HK-2 (cell line): ENCODE results near the gene VGLL4.

Source experiments
- DNase-seq: peaks from one replicate; pipeline ENCODE4 v3.0.0-alpha.2; 2018; ENCODE audit not compliant: unreplicated experiment

Gene VGLL4

DNA sequence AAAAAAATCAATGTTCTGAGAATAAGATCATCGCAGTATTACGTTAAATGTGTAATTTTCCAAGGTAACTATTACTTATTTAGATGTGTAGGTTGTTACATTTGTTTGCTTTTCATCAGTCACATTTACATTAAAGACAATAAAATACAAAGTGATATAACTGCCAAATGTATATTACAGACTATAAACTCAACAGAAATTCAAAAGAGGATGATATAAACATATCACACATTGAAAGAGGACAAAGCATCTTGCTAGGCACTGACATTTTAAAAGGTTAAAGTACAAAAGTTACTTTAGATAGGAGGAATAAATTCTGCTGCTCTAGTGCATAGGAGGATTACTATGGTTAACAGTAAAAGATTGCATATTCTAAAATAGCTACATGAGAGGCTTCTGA, 16.1 kb downstream of the VGLL4 start:
- DNase-seq, result no peak

DNA sequence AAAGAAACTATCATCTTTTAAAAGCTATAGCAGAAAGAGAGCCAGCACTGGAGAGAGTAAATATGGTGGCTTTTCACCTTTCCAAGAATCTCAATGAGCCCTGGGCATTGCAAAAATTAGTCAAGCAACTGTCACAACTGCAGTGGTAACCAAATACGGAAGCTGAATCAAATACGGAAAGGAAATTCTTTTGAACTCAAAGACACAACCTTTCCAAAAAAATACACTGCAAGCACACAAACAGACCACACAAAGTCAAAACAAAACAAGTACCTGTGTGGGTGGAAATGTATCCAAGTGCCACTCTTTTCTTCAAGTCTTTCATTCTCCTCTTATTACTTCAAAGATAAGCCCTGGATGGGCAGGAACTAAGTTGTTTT, 17.6 kb downstream of the VGLL4 start:
- no peak for DNase-seq

DNA sequence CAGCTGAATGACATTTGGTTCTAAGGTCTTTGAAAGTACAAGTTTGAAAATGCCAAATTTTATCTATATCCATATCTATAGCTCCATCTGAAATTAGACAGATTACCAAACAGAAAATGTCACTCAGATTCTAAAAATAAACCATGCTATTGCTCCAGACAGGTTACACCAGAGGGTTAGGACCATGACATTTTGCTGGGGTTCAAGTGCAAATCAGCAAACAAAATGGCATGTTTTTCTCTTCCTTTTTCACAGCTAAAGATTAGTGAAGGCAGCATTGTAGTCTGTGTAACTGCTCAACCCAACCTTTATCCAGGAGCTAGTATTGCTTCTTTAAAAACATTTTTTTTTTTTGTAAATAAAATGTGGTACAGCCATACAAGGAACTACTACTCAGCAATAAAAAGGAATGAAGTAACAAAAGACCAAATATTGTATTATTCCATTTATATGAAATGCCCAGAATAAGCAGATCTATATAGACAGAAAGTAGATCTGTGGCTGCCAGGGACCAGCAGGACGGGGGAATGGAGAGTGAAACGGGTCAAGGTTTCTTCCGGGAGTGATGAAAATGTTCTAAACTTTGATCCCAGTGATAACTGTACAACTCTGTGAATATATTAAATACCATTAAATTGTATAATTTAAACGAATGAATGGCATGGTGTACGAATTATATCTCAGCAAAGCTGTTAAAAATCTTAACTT, 18.2 kb downstream of the VGLL4 start:
- DNase-seq, result no peak

DNA sequence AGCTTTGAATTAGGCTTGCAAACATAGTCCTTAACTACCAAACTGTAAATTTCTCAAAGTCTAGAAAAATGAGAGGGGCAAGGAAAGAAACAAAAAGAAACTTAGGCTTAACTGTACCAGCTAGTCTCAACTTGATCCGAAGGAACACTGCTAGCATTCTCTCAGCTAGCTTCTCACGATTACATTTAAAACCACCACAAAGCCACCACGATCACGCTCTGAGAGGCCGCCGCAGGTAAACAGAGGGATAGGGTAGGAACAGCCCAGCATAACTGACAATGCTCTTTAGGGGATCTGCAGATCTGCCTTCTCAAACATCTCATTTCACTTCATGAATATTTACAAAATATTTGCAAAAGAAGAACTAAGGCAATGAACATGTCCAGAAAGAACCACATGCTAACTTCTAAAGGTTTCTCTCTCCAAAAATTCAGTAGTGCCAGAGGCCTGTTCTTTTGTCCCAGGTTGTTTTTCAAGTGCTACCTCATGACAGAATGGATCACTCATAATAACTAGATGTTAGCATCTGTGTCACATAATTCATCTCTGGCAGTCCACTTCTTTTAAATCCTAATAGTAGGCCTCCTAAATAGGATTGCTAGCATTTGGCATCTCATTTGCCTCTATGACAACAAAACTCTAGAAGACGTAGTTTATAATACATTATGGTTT, 18.9 kb downstream of the VGLL4 start:
- no peak for DNase-seq

DNA sequence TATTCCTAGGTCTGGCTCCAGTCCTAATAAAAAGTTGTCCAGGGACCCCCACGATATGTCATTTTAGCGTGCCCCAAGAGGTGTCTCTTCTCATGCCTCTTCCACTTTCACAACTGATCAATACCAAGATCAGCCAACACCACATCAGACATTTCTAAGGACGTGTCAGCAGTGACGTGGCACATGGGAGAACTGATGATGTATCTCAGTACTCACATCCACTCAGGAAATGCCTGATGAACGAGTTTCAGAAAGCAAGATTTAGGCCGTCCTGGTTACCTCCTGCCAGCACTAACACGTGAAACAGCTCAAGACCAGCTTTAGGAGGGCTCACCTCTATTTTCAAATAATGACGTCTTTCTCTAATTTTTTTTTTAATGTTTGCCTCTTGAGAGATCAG, 19.6 kb downstream of the VGLL4 start:
- no peak for DNase-seq

DNA sequence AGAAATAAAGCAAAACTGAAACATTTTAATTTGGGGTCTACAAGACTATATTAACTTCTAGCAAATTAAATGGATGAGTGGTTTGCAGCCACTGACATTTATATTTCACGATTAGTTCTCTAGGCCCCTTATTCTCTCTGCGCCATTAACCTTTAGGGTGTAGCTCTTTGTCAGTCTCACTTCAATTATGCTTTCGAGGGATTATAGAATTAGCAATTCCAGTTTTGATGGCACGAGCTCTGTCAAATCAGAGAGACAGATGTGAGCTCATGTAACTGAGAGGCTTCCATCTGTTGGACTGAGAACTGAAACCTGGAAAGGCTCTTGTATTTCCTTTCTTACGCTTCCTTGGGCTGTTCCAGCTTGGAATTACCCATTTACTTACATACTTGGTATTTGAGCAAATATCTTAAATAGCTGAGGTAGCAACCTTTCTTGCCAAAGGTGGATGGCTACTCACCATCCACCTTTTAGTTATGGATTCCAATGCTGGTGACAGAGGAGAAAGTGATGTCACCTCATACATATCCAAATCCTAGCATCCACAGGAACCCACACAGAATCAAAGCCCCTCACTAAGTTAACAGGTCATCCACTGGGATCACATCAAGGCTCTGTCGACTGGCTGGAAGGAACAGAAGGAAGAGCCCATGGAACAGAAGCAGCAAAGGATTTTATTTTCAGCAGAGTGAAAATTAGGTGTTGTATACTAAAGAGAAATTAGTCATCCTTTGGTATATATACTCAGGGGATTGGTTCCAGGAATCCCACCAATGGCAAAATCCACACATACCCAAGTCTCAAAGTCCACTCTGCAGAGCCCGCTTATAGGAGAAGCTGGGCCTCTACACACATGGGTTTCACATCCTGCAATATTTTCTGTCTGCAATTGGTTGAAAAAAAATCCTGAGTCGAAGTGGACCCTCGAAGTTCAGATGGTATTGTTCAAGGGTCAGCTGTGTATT, 20.8 kb downstream of the VGLL4 start:
- DNase-seq, result no peak

DNA sequence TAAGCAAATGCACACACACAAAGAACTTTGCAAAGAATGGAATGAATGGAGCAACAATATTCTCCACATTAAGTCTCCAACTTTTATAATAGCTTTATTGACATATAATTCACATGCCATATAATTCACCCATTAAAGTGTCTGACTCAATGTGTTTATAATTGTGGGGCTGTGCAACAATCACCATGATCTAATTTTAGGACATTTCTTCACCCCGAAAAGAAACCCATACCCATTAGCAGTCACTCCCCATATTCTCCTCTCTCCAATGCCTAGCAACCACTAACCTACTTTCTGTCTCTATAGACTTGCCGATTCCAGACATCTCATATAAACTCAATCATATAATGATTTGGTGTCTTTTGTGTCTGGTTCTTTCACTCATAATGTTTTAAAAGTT, 22.6 kb downstream of the VGLL4 start:
- DNase-seq, result no peak

DNA sequence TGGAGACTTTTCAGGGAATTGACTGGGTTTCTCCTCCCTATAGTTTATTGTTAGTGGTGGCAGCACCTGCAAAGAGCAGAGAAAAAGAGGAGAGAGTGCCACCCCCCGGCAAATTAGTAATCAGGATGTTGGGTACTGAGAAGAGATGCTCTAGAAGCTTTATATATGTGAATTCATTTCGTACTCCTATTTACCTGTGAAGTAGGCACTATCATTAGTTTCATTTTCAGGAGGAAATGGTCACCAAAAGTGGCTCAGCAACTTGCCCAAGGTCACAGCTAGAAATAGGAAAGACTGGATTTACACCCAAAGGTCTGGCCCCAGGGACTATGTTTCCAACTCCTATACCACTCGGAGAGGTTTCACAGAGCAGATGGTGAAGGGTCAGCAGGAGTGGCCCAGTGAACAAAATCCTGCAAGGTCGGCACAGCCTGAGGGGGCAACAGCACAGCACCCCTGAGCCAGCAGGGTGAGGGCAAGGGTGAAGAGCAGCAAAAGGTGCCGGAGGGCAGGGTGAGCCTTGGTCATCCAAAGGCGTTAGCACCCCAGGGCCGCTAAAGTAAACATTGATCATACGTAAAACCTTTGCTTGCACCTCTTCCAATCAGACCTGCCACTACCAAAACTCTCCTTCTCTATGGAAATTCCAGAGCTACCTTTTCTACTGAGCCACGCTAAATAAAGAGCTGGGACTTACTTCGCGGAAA, 23.6 kb downstream of the VGLL4 start:
- DNase-seq, result no peak

DNA sequence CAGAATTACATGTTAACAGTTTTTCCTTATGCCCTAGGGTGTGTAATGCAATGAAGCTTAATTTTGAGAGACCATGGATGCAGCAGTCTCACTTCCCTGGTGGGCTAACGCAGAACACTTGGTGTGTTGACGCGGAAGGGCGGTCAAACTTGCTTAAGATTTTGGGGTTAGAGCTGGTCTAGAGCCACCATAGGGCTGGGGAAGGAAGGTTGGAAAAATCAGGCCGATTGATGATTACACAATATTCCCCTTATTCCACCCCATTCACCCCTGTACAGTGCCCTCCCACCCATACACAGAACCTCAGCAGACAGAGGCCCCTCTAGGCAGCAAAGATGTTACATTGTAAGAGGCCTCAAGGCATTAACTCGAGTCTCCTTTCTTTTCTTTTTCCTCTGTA, 24.3 kb downstream of the VGLL4 start:
- DNase-seq, result no peak

DNA sequence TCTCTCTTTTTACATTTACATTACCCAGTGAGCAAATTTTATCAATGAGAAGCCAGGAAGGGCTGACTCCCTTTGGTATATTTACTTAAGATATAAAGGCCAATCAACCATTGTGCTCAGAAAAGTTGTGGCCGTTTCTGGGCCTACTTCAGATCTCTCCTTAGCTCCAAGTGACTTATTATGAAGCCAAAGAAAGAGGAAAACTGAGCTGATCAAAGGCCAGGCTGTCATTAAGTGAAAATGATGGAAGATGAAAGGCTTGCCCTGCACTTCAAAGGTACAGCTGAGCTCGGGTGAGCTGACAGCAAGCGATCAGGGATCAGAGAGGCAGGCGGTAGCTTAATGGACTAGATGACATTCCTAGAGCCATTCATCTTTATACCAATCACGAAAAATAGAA, 24.8 kb downstream of the VGLL4 start:
- no peak for DNase-seq

DNA sequence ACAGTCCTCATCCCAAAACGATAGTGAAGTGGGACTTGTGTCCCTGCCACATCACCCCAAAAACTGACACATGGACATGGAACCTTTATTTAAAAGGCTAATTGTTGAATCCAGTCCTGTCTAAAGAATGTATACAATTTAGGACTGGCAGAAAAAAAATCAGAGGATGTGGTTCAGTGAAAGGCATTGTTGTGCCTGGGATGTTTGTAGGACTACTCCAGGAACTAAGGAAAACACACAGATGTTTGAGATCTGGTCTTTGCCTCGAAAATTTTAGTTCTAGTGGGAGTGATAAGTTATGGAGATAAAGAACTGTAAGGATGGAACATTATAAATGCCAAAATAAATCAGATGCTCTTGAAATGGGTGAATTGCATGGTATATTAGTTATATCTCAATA, 27.2 kb downstream of the VGLL4 start:
- DNase-seq, result no peak

DNA sequence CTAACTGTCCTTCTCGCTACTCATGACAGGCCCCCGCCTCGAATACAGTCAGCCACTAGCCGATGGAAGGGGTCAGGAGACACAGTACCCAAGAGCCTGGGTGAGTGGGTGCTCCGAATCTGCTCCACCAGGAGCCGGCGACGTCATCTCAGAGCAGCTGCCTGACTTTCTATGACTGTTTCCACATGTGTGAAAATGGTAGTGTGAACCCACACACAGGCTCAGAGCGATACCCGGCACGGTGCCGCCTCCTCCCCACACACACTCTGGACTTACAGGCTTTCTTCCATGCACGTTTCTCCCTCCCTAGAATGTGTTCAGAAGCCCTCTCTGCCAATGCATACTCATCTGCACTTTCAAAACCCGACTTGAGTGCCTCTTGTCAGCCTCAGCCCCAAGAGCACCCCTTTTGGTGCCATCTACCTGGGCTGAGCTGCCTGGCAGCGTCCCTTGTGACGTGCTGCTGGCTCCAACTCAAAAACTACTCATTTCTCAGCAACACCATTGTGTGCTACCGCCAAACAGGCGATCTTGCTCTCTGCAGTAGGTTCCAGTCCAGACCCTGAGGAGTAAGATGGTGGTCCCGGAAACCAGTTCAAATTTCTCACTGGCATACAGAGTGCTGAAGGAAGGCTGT, 29.7 kb downstream of the VGLL4 start:
- no peak for DNase-seq

DNA sequence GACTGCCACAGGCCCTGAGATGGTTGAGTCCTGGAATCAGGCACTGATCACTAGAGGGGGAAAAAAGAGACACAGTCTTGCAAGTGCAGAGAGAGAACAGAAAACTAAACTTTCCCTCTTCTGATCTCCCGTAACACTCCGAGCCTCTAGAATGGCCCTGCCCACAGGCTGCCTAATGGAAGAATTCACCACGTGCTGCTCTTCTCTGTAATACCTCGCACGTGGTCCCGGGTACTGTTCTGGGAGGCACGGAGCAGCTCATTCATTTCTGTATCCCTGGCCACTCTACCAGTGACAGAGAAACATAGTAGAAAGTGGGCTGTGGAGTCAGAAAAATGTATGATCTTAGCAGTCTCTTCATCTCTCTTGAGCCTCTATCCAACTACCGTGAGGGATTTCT, 30.4 kb downstream of the VGLL4 start:
- DNase-seq, result no peak

DNA sequence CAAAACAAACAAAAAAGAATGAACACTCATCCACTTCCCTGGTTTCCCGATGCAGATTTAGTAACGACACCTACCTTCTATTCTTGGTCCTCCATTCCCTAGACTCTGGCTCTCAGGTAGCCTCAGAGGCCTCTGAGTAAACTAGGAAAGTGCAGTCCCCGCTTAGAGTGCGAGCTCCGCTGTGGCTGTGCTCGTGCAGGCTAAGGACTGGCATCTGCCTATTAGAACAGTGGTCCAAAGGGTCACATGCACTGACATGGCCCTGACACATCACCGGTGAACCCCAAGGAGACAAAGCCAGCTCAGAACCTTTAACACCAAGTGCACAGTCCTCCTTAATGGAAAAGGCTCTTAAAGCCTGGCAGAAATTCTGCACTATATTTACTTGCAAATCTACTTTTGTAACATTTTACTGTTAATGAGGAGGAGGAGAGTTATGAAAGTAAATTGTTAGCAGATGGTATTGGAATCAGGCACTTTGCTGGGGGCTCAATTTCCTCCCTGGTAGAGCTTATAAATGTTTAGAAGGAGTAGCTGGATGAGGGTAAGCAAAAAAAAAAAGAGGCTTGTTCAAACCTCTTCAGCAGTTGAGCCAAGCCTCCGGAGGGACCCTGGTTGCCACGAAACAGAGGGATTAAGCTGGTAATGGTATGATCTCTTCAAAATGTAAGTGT, 31.1 kb downstream of the VGLL4 start:
- no peak for DNase-seq

DNA sequence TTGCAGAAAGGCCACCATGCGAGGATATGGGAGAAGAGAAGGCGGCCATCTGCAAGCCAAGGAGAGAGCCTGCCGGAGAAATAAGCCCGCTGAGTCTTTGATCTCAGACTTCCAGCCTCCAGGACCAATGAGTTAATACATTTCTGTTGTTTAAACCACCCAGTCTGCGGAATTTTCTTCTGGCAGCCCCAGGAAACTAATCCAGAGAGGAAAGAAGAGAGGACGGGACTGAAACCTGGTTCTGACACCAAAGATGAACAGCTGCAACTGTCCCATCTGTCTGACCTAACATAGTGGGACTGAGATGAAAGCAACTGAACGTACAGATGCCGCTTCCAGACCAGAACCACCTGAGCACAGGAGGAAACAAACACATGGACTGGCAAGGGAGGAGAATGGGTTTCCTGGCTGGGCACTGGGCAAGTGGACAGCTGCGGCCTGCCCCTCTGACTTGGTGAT, 32.3 kb downstream of the VGLL4 start:
- no peak for DNase-seq

DNA sequence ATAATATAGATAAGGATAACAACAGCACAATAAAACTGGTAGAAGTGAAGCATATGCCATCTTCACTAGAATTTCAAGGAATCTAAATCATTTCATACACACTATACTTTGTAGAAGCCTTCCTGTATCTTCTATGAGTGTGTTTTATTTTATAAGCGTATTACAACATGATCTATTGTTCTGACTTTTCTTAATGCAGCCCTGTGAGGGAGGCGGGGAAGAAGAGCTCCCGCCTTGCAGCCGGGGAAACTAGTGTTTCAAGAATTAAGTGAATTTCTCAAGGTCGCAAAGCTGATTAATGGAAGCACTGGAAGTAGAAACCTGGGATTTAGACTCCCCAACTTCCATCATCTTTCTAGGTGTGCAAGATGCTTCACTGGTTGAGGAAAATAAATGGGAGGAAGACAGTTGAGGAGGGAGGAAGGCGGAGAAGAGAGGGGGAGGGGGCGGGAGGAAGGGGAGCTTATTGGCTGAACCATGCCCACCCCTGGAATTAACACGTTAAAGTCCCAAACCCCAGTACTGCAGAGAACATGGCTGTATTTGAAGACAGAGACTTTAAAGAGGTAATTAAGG, 32.9 kb downstream of the VGLL4 start:
- DNase-seq, result no peak

DNA sequence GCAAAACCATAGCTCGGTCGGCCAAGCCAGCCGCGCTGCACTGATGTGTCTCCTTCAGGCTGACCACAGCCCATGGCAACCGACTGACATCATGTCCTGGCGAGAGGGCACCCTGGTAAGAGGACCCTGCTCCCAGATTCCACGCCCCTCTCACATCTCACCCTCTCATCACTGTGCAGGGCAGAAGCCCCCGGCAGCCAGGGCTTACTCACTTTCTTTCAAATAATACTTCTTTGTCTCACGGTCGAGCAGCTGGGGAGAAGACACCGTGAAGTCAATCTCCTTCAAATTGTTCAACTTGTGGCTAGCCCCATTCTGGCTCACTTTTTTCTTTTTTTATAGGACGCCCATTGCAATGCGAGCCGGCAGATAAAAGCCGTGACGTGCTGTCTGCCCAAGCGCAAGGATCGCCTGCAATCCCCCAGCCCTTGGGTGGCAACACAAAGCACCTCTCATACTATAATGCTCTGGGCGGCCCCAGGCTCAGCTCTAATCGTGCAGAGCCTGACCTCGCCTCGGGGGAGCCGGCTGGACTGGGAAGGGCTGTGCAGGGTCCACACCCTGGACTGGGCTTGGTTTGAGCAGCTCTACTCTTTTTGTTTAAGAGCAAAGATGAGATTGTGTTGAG, 33.6 kb downstream of the VGLL4 start:
- DNase-seq, result no peak

DNA sequence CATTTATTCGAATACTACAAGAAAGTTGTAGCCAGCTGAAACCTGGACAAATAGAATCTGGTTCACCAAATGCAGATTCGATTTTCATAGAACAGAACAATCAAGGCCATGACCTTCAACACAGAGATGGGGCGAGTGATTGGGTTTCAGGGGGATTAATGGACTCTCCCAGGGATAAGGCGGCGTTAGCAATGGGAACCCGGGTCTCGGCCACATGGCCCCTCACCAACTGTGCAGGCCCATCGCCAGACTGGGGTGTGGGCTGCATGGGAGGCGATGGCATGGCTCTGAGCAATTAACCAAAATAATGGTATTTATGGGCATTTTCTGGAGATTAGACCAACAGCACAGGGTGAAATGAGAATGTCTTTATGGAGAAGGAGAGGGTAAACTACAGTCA, 34.2 kb downstream of the VGLL4 start:
- DNase-seq, result no peak

DNA sequence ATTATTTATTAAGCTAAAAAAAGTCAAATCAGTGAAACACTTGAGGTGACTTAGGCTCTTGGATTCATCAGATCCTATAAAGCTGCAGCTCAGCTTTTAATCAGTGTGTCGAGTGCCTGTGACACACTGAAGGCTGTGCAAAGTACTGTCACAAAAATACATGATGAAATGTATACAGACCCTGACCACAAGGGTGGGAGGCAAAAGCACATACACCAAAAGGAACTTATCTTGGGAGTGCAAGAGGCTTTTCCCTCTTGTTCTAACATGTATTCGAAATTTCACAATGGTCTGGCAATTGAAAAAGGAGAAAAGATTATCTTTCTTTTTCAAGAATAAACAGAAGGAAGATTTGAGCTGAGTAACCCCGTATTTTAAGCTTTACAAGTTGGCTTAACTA, 35.9 kb downstream of the VGLL4 start:
- DNase-seq, result no peak

DNA sequence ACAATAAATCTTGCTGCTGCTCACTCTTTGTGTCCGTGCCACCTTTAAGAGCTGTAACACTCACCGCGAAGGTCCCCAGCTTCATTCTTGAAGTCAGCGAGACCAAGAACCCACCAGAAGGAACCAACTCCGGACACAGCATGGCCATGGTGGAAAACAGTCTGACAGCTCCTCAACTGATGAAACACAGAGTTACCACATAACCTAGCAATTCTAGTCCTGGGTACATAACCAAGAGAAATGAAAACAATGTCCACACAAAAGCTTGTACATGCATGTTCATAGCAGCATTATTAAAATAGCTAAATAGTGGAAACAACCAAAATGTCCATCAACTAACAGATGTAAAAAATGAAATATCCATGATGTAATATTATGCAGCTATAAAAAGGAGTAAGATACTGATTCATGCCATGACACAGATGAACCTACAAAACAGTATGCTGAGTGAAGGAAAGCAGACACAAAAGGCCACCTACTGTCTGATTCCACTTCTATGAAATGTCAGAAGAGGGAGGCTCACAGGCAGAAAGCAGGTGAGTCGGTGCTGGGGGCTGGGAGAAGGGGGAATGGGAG, 36.8 kb downstream of the VGLL4 start:
- DNase-seq, result no peak
